GM13976 (cell line): Measurements from ENCODE around the gene MPDZ.

Experiments used
- DNase-seq: peaks from one replicate; pipeline ENCODE4 v3.0.0; 2012; ENCODE audit warnings: low spot score
- CTCF ChIP-seq: IDR thresholded peaks from 2 replicates; pipeline ENCODE4 v1.5.1; 2012; ENCODE audit warnings: borderline replicate concordance, mild to moderate bottlenecking; ENCODE audit not compliant: insufficient read depth; ENCODE audit errors: extremely low read depth, missing control alignments, control extremely low read depth
- in situ Hi-C: fragments of 300-500 bp; cut with MboI; formaldehyde crosslinking; loops from one replicate; pipeline ENCODE4 v1.12.0; 2022; ENCODE audit warnings: low sequenced_read_pairs, mixed read lengths, inconsistent platforms; ENCODE audit not compliant: unreplicated experiment

The MPDZ gene

GRCh38 chr9:13163946-13164345 is 115.5 kb downstream of the MPDZ start:
- TF ChIP-seq CTCF, result no peak
- DNase-seq, result no peak
- in situ Hi-C loops, result no loop called here

- TF ChIP-seq CTCF, result no peak
- in situ Hi-C loops, result no loop called here
- no peak for DNase-seq
These were observed 116.2 kb downstream of the MPDZ start for GRCh38 chr9:13163287-13163686.

GRCh38 chr9:13160051-13160450 is 119.4 kb downstream of the MPDZ start:
- TF ChIP-seq CTCF, result no peak
- in situ Hi-C loops, result no loop called here

GRCh38 chr9:13158986-13159385 is 120.5 kb downstream of the MPDZ start:
- DNase-seq, result no peak
- TF ChIP-seq CTCF, result no peak
- in situ Hi-C loops, result no loop called here

More at GRCh38 chr9:13160051-13160450, 119.4 kb downstream of the MPDZ start:
- DNase-seq, result no peak

- in situ Hi-C loops, result no loop called here
- no peak for DNase-seq
- no peak for TF ChIP-seq CTCF
These were observed 128.0 kb downstream of the MPDZ start for GRCh38 chr9:13151489-13151888.

GRCh38 chr9:13149454-13149853 is 130.0 kb downstream of the MPDZ start:
- no peak for TF ChIP-seq CTCF
- in situ Hi-C loops, result no loop called here
- no peak for DNase-seq

GRCh38 chr9:13146840-13147239 is 132.7 kb downstream of the MPDZ start:
- no peak for DNase-seq
- no peak for TF ChIP-seq CTCF
- in situ Hi-C loops, result no loop called here
